ENCODE data around the gene ZFP90.
"Not testable (repeated sequence)": the region's sequence is repeated elsewhere in the genome, so short reads cannot be mapped to it uniquely, and the experiment has no call there.

The ZFP90 gene

GRCh38 chr16:68493412-68494070 is 45.5 kb upstream of the ZFP90 start:
- TF ChIP-seq ZNF274 (IDR thresholded peaks at IDR 0.05; ENCODE audit: low read depth, low read length) (no peak), SUZ12 (IDR thresholded peaks at IDR 0.05; ENCODE audit: extremely low read depth, insufficient read depth, insufficient read length) (no peak), YY1 (IDR thresholded peaks at IDR 0.05; ENCODE audit: insufficient read depth, insufficient read length) (no peak)
- Histone ChIP-seq H3K4me3 (ENCODE audit: insufficient read length, low read depth) (no peak overlapping the region), H3K36me3 (ENCODE audit: insufficient read depth, insufficient read length, low read length) (no peaks in the 10 kb centered on the region), H3K4me1 (ENCODE audit: insufficient read depth, insufficient read length) (peaks cover 18% of the 10 kb centered on the region), H3K9ac (ENCODE audit: insufficient read length, low read depth) (no peak overlapping the region), H3K27me3 (ENCODE audit: insufficient read depth, insufficient read length) (no peaks in the 10 kb centered on the region), H3K9me3 (ENCODE audit: insufficient read depth, low read length) (no peaks in the 10 kb centered on the region; the same call in 1 of the 2 replicates)
- DNase-seq (ENCODE audit: low read depth, low spot score), result no peak

- not testable (repeated sequence) for H3K36me3 ChIP-seq (ENCODE audit: insufficient read depth, insufficient read length, low read length); DNase-seq (ENCODE audit: low read depth, low spot score); H3K9me3 ChIP-seq (ENCODE audit: insufficient read depth, low read length); H3K9ac ChIP-seq (ENCODE audit: insufficient read length, low read depth); H3K4me3 ChIP-seq (ENCODE audit: insufficient read length, low read depth); H3K27me3 ChIP-seq (ENCODE audit: insufficient read depth, insufficient read length)
- peaks cover 18% of the 10 kb centered on the region for H3K4me1 ChIP-seq (ENCODE audit: insufficient read depth, insufficient read length)
Measured at GRCh38 chr16:68494261-68494660, 44.8 kb upstream of the ZFP90 start.

DNA sequence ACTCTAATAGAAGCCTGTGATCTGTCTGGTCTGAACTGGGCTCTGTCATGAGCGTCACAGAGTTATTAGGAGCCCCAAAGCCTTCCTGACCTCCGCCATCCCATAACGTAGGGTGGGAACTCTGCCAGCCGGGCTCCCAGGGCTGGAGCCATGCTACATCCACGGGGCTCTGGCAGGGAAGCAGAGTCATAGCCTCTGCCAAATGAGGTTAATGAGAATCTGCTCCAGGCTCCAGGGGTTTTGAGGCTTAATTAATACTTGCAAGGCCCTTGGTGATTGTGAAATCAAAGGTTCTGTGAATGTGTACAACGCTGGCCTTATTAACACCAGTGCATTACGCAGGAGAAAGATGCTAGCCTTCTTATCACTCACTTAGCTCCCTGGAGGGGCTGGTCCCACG is 42.4 kb upstream of the ZFP90 start:
- H3K27me3 ChIP-seq (ENCODE audit: insufficient read depth, insufficient read length), result no peaks in the 10 kb centered on the region
- H3K36me3 ChIP-seq (ENCODE audit: insufficient read depth, insufficient read length, low read length), result no peaks in the 10 kb centered on the region
- H3K4me1 ChIP-seq (ENCODE audit: insufficient read depth, insufficient read length), result peaks cover 3% of the 10 kb centered on the region
- no peak overlapping the region for H3K9ac ChIP-seq (ENCODE audit: insufficient read length, low read depth)
- H3K4me3 ChIP-seq (ENCODE audit: insufficient read length, low read depth), result no peak overlapping the region
- TF ChIP-seq ZNF274 (IDR thresholded peaks at IDR 0.05; ENCODE audit: low read depth, low read length), result no peak
- no peak for TF ChIP-seq YY1 (IDR thresholded peaks at IDR 0.05; ENCODE audit: insufficient read depth, insufficient read length)
- no peak for TF ChIP-seq SUZ12 (IDR thresholded peaks at IDR 0.05; ENCODE audit: extremely low read depth, insufficient read depth, insufficient read length)
- H3K9me3 ChIP-seq (ENCODE audit: insufficient read depth, low read length), result no peaks in the 10 kb centered on the region; the same call in 1 of the 2 replicates
- DNase-seq (ENCODE audit: low read depth, low spot score), result no peak

DNA sequence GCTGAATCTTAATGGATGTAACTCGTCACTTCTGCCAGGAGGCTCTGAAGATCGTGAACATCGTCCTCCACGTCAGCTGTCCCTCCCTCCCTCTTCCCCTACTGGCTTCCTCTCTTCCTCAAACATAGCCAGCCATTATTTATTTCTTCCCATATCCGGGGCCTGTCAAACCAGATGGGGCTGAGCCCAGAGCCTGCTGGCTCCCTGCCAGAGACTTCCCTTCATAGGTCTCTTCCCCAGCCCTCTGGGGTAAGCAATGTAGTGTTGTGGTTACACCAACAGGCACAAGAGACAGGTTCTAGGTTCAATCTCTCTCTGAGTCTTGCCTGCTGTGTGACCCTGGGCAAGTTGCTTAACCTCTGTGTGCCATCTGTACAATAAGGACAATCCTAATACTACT is 40.1 kb upstream of the ZFP90 start:
- no peak overlapping the region for H3K4me3 ChIP-seq (ENCODE audit: insufficient read length, low read depth)
- no peaks in the 10 kb centered on the region for H3K36me3 ChIP-seq (ENCODE audit: insufficient read depth, insufficient read length, low read length)
- H3K4me1 ChIP-seq (ENCODE audit: insufficient read depth, insufficient read length), result no peaks in the 10 kb centered on the region
- no peak overlapping the region for H3K9ac ChIP-seq (ENCODE audit: insufficient read length, low read depth)
- no peak for DNase-seq (ENCODE audit: low read depth, low spot score)
- TF ChIP-seq SUZ12 (IDR thresholded peaks at IDR 0.05; ENCODE audit: extremely low read depth, insufficient read depth, insufficient read length) (no peak), ZNF274 (IDR thresholded peaks at IDR 0.05; ENCODE audit: low read depth, low read length) (no peak), YY1 (IDR thresholded peaks at IDR 0.05; ENCODE audit: insufficient read depth, insufficient read length) (no peak)
- no peaks in the 10 kb centered on the region; the same call in 1 of the 2 replicates for H3K9me3 ChIP-seq (ENCODE audit: insufficient read depth, low read length)
- peaks cover 3% of the 10 kb centered on the region for H3K27me3 ChIP-seq (ENCODE audit: insufficient read depth, insufficient read length)

- peaks cover 9% of the 10 kb centered on the region for H3K4me1 ChIP-seq (ENCODE audit: insufficient read depth, insufficient read length)
- no peak overlapping the region for H3K9ac ChIP-seq (ENCODE audit: insufficient read length, low read depth)
- H3K9me3 ChIP-seq (ENCODE audit: insufficient read depth, low read length), result no peaks in the 10 kb centered on the region
- no peak for DNase-seq (ENCODE audit: low read depth, low spot score)
- H3K4me3 ChIP-seq (ENCODE audit: insufficient read length, low read depth), result no peak overlapping the region
- peaks cover 3% of the 10 kb centered on the region for H3K27me3 ChIP-seq (ENCODE audit: insufficient read depth, insufficient read length)
- H3K36me3 ChIP-seq (ENCODE audit: insufficient read depth, insufficient read length, low read length), result no peaks in the 10 kb centered on the region
- TF ChIP-seq ZNF274 (IDR thresholded peaks at IDR 0.05; ENCODE audit: low read depth, low read length), result no peak
- no peak for TF ChIP-seq YY1 (IDR thresholded peaks at IDR 0.05; ENCODE audit: insufficient read depth, insufficient read length)
- TF ChIP-seq SUZ12 (IDR thresholded peaks at IDR 0.05; ENCODE audit: extremely low read depth, insufficient read depth, insufficient read length), result no peak
Measured at GRCh38 chr16:68503334-68503733, 35.8 kb upstream of the ZFP90 start.

DNA sequence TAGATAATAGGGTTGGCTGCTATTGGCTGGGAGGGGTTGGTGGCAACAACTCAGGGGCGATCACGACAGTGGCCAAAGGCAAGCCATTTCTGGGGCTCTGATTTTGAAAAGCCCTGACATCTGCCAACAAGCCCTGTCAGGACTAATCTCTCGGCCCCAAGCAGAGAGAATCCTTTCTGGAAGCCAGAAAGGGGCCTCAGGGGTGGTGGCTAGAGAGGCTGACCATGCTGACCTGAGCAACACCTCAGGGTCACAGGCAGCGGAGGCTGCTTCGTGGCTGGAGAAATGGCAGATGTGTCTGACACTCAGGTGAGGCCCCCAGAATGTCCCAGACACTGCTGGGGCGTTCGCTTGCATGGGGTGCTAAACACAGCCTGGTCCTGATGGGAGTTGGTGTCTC is 35.0 kb upstream of the ZFP90 start:
- no peak overlapping the region for H3K4me3 ChIP-seq (ENCODE audit: insufficient read length, low read depth)
- peaks cover 11% of the 10 kb centered on the region for H3K4me1 ChIP-seq (ENCODE audit: insufficient read depth, insufficient read length)
- H3K27me3 ChIP-seq (ENCODE audit: insufficient read depth, insufficient read length), result peaks cover 3% of the 10 kb centered on the region
- no peak overlapping the region for H3K9ac ChIP-seq (ENCODE audit: insufficient read length, low read depth)
- DNase-seq (ENCODE audit: low read depth, low spot score), result no peak
- TF ChIP-seq ZNF274 (IDR thresholded peaks at IDR 0.05; ENCODE audit: low read depth, low read length) (no peak), SUZ12 (IDR thresholded peaks at IDR 0.05; ENCODE audit: extremely low read depth, insufficient read depth, insufficient read length) (no peak), YY1 (IDR thresholded peaks at IDR 0.05; ENCODE audit: insufficient read depth, insufficient read length) (no peak)
- H3K36me3 ChIP-seq (ENCODE audit: insufficient read depth, insufficient read length, low read length), result no peaks in the 10 kb centered on the region
- no peaks in the 10 kb centered on the region for H3K9me3 ChIP-seq (ENCODE audit: insufficient read depth, low read length)

DNA sequence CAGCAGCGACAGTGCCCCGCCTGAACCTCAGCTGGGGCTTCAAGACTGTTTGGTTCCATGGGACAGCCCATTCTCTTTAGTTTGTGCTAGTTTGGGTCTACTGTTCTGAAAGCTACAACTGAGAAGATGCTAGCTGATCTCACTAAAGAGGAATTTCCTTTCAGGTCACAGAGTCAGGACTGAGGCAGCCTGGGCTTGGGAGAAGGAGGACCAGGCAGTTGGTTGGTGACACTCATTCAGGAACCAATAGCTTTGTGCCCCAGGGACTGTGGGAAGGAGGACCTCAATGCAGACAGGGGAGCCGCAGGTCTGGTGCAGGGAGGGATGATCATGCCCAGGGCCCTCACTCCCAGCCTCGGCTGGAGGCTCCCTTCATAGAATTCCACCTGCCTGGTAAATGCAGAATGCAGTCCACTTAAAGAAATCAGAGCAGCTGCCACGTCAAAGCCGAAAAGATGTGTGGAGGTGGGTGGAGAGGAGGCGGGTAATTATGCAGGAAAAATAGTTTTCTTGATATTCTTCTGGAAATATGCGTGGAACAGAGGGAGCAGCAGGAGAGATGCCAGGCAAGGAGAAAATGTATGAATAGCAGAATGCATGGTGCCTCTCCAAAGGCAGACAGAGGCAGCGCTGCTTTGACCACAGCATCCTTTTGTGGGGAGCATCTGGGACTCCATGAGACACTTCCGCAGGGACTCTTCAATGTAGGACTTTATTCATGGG is 32.6 kb upstream of the ZFP90 start:
- TF ChIP-seq SUZ12 (IDR thresholded peaks at IDR 0.05; ENCODE audit: extremely low read depth, insufficient read depth, insufficient read length) (no peak), YY1 (IDR thresholded peaks at IDR 0.05; ENCODE audit: insufficient read depth, insufficient read length) (no peak), ZNF274 (IDR thresholded peaks at IDR 0.05; ENCODE audit: low read depth, low read length) (no peak)
- Histone ChIP-seq H3K4me1 (ENCODE audit: insufficient read depth, insufficient read length) (peaks cover 19% of the 10 kb centered on the region), H3K4me3 (ENCODE audit: insufficient read length, low read depth) (no peak overlapping the region), H3K9ac (ENCODE audit: insufficient read length, low read depth) (no peak overlapping the region), H3K27me3 (ENCODE audit: insufficient read depth, insufficient read length) (peaks cover 9% of the 10 kb centered on the region), H3K9me3 (ENCODE audit: insufficient read depth, low read length) (no peaks in the 10 kb centered on the region), H3K36me3 (ENCODE audit: insufficient read depth, insufficient read length, low read length) (no peaks in the 10 kb centered on the region)
- no peak for DNase-seq (ENCODE audit: low read depth, low spot score)

Measured in NT2/D1 (cell line).